GM18499 (cell line): Measurements from ENCODE around the gene TNPO1.

Source experiments
- ATAC-seq: cut with Tn5 transposase; IDR thresholded peaks from one replicate; pipeline ENCODE4 v1.9.1; 2021; ENCODE audit warnings: moderate number of reproducible peaks; ENCODE audit not compliant: insufficient read depth, unreplicated experiment

The TNPO1 gene

GRCh38 chr5:72849546-72849945, 33.1 kb downstream of the TNPO1 start:
- no peak for ATAC-seq

- ATAC-seq = no peak
These were observed 33.7 kb downstream of the TNPO1 start for GRCh38 chr5:72850113-72850512.

GRCh38 chr5:72852356-72852755, 35.9 kb downstream of the TNPO1 start:
- ATAC-seq = no peak

- ATAC-seq = no peak
These were observed 38.0 kb downstream of the TNPO1 start for GRCh38 chr5:72854419-72854818.

GRCh38 chr5:72855821-72856220, 39.4 kb downstream of the TNPO1 start:
- no peak for ATAC-seq

GRCh38 chr5:72857396-72857795, 40.9 kb downstream of the TNPO1 start:
- no peak for ATAC-seq

GRCh38 chr5:72859127-72859526, 42.7 kb downstream of the TNPO1 start:
- ATAC-seq = no peak

- no peak for ATAC-seq
These were observed 44.0 kb downstream of the TNPO1 start for GRCh38 chr5:72860499-72860898.

GRCh38 chr5:72871366-72872024, 55.0 kb downstream of the TNPO1 start:
- ATAC-seq = no peak

GRCh38 chr5:72878854-72879253, 62.4 kb downstream of the TNPO1 start:
- ATAC-seq = no peak

- ATAC-seq = no peak
These were observed 66.5 kb downstream of the TNPO1 start for GRCh38 chr5:72882989-72883388.

GRCh38 chr5:72883850-72884249, 67.4 kb downstream of the TNPO1 start:
- no peak for ATAC-seq

- ATAC-seq = no peak
These were observed 68.4 kb downstream of the TNPO1 start for GRCh38 chr5:72884892-72885291.

GRCh38 chr5:72885824-72886223, 69.4 kb downstream of the TNPO1 start:
- ATAC-seq = no peak

GRCh38 chr5:72888595-72888994, 72.1 kb downstream of the TNPO1 start:
- ATAC-seq = no peak

GRCh38 chr5:72889324-72889723, 72.9 kb downstream of the TNPO1 start:
- ATAC-seq = no peak

- no peak for ATAC-seq
These were observed 76.4 kb downstream of the TNPO1 start for GRCh38 chr5:72892846-72893245.

GRCh38 chr5:72895758-72896157, 79.3 kb downstream of the TNPO1 start:
- no peak for ATAC-seq

GRCh38 chr5:72906806-72907205, 90.3 kb downstream of the TNPO1 start:
- ATAC-seq = no peak

- no peak for ATAC-seq
These were observed 92.2 kb downstream of the TNPO1 start for GRCh38 chr5:72908664-72909063.

GRCh38 chr5:72917371-72917776, 100.9 kb downstream of the TNPO1 start:
- ATAC-seq = no peak

- ATAC-seq = no peak
These were observed 104.4 kb downstream of the TNPO1 start for GRCh38 chr5:72920690-72921502.
